ENCODE results near the gene SPPL2C. TPM values are rescaled to one million over a fixed set of nuclear protein-coding genes. Genes with fewer than 3 reads are reported as not detected.

The SPPL2C gene, protein sequence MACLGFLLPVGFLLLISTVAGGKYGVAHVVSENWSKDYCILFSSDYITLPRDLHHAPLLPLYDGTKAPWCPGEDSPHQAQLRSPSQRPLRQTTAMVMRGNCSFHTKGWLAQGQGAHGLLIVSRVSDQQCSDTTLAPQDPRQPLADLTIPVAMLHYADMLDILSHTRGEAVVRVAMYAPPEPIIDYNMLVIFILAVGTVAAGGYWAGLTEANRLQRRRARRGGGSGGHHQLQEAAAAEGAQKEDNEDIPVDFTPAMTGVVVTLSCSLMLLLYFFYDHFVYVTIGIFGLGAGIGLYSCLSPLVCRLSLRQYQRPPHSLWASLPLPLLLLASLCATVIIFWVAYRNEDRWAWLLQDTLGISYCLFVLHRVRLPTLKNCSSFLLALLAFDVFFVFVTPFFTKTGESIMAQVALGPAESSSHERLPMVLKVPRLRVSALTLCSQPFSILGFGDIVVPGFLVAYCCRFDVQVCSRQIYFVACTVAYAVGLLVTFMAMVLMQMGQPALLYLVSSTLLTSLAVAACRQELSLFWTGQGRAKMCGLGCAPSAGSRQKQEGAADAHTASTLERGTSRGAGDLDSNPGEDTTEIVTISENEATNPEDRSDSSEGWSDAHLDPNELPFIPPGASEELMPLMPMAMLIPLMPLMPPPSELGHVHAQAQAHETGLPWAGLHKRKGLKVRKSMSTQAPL
- not detected for total RNA-seq

GRCh38 chr17:45844695-45845375 is at the start of gene SPPL2C:
SPPL2C (plus strand) TSS chr17:45844881; CDS start chr17:45844907, 26 bp downstream.
- Histone ChIP-seq H3K4me3 (ENCODE audit: low read length) (no peak within 1 kb of the TSS), H3K27me3 (ENCODE audit: insufficient read depth, low read length) (no peaks in the 10 kb centered on the region), H3K9me3 (ENCODE audit: low read depth, low read length) (no peaks in the 10 kb centered on the region), H3K4me1 (ENCODE audit: insufficient read depth, low read length) (no peaks in the 10 kb centered on the region)

GRCh38 chr17:45800816-45801215 is 43.9 kb upstream of the SPPL2C start:
- Histone ChIP-seq H3K4me1 (ENCODE audit: insufficient read depth, low read length) (no peaks in the 10 kb centered on the region), H3K9me3 (ENCODE audit: low read depth, low read length) (no peaks in the 10 kb centered on the region), H3K27me3 (ENCODE audit: insufficient read depth, low read length) (no peaks in the 10 kb centered on the region), H3K4me3 (ENCODE audit: low read length) (no peak overlapping the region)

DNA sequence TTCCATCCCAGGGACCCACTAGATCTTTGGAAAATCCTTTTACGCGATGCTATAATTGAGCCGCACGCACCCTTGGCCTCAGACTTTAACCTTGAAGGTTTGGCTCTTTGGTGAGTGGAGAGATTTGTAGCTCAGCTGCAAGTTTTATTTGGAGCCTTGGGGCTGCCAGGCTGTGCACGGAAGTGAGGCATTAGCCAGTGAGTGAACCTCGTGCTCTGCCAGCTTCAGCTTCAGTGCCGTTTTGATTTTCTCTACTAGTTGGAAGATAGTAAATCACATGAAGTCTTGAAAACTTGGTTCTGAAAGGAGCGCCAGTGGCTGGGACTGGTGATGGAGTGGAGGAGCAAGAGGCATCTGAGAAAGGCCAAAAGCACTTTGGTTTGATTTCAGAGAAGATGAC is 43.3 kb upstream of the SPPL2C start:
- no peaks in the 10 kb centered on the region for H3K9me3 ChIP-seq (ENCODE audit: low read depth, low read length)
- no peaks in the 10 kb centered on the region for H3K27me3 ChIP-seq (ENCODE audit: insufficient read depth, low read length)
- H3K4me3 ChIP-seq (ENCODE audit: low read length) = no peak overlapping the region
- no peaks in the 10 kb centered on the region for H3K4me1 ChIP-seq (ENCODE audit: insufficient read depth, low read length)

GRCh38 chr17:45808845-45809244 is 35.8 kb upstream of the SPPL2C start:
- Histone ChIP-seq H3K9me3 (ENCODE audit: low read depth, low read length) (no peaks in the 10 kb centered on the region), H3K4me1 (ENCODE audit: insufficient read depth, low read length) (no peaks in the 10 kb centered on the region), H3K27me3 (ENCODE audit: insufficient read depth, low read length) (no peaks in the 10 kb centered on the region), H3K4me3 (ENCODE audit: low read length) (no peak overlapping the region)

- Histone ChIP-seq H3K9me3 (ENCODE audit: low read depth, low read length) (no peaks in the 10 kb centered on the region), H3K4me3 (ENCODE audit: low read length) (no peak overlapping the region), H3K27me3 (ENCODE audit: insufficient read depth, low read length) (no peaks in the 10 kb centered on the region), H3K4me1 (ENCODE audit: insufficient read depth, low read length) (no peaks in the 10 kb centered on the region)
These were observed 35.2 kb upstream of the SPPL2C start for GRCh38 chr17:45809499-45809898.

GRCh38 chr17:45812102-45812501 is 32.6 kb upstream of the SPPL2C start:
- Histone ChIP-seq H3K27me3 (ENCODE audit: insufficient read depth, low read length) (no peaks in the 10 kb centered on the region), H3K4me3 (ENCODE audit: low read length) (no peak overlapping the region), H3K4me1 (ENCODE audit: insufficient read depth, low read length) (no peaks in the 10 kb centered on the region), H3K9me3 (ENCODE audit: low read depth, low read length) (no peaks in the 10 kb centered on the region)

GRCh38 chr17:45813048-45813725 is 31.5 kb upstream of the SPPL2C start:
- Histone ChIP-seq H3K4me3 (ENCODE audit: low read length) (no peak overlapping the region), H3K27me3 (ENCODE audit: insufficient read depth, low read length) (no peaks in the 10 kb centered on the region), H3K4me1 (ENCODE audit: insufficient read depth, low read length) (no peaks in the 10 kb centered on the region), H3K9me3 (ENCODE audit: low read depth, low read length) (no peaks in the 10 kb centered on the region)

- Histone ChIP-seq H3K27me3 (ENCODE audit: insufficient read depth, low read length) (no peaks in the 10 kb centered on the region), H3K4me3 (ENCODE audit: low read length) (no peak overlapping the region), H3K9me3 (ENCODE audit: low read depth, low read length) (no peaks in the 10 kb centered on the region), H3K4me1 (ENCODE audit: insufficient read depth, low read length) (no peaks in the 10 kb centered on the region)
These were observed 29.8 kb upstream of the SPPL2C start for GRCh38 chr17:45814622-45815606.

GRCh38 chr17:45815752-45816151 is 28.9 kb upstream of the SPPL2C start:
- H3K4me1 ChIP-seq (ENCODE audit: insufficient read depth, low read length) = no peaks in the 10 kb centered on the region
- H3K27me3 ChIP-seq (ENCODE audit: insufficient read depth, low read length) = no peaks in the 10 kb centered on the region
- no peaks in the 10 kb centered on the region for H3K9me3 ChIP-seq (ENCODE audit: low read depth, low read length)
- no peak overlapping the region for H3K4me3 ChIP-seq (ENCODE audit: low read length)

DNA sequence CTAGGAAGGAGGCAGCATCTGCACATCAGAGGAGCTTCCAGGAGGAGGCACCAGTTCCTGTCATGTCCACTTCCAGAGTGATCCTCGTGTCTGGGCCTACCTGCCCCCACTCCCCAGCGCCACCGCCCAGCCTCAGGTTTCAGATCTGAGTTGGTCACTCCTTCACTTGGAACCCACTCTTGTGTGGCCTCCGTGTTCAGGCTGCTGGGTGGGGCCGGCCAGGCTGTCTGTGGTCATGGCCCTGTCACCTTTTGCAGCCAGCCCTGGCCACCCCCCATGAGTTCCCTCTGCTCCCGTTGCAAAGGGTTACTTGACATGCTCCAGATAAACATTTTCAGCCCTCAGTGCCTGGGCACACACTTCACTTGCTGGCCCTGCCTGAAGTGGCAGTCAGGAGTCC is 26.6 kb upstream of the SPPL2C start:
- Histone ChIP-seq H3K27me3 (ENCODE audit: insufficient read depth, low read length) (no peaks in the 10 kb centered on the region), H3K4me3 (ENCODE audit: low read length) (no peak overlapping the region), H3K9me3 (ENCODE audit: low read depth, low read length) (no peaks in the 10 kb centered on the region), H3K4me1 (ENCODE audit: insufficient read depth, low read length) (no peaks in the 10 kb centered on the region)

GRCh38 chr17:45818699-45819098 is 26.0 kb upstream of the SPPL2C start:
- Histone ChIP-seq H3K9me3 (ENCODE audit: low read depth, low read length) (no peaks in the 10 kb centered on the region), H3K27me3 (ENCODE audit: insufficient read depth, low read length) (no peaks in the 10 kb centered on the region), H3K4me1 (ENCODE audit: insufficient read depth, low read length) (no peaks in the 10 kb centered on the region), H3K4me3 (ENCODE audit: low read length) (no peak overlapping the region)

GRCh38 chr17:45819632-45820031 is 25.0 kb upstream of the SPPL2C start:
- Histone ChIP-seq H3K4me1 (ENCODE audit: insufficient read depth, low read length) (no peaks in the 10 kb centered on the region), H3K9me3 (ENCODE audit: low read depth, low read length) (no peaks in the 10 kb centered on the region), H3K27me3 (ENCODE audit: insufficient read depth, low read length) (no peaks in the 10 kb centered on the region), H3K4me3 (ENCODE audit: low read length) (no peak overlapping the region)

GRCh38 chr17:45820052-45820780 is 24.5 kb upstream of the SPPL2C start:
- H3K4me3 ChIP-seq (ENCODE audit: low read length) = no peak overlapping the region
- H3K9me3 ChIP-seq (ENCODE audit: low read depth, low read length) = no peaks in the 10 kb centered on the region
- H3K4me1 ChIP-seq (ENCODE audit: insufficient read depth, low read length) = no peaks in the 10 kb centered on the region
- no peaks in the 10 kb centered on the region for H3K27me3 ChIP-seq (ENCODE audit: insufficient read depth, low read length)

All from mononuclear cell (primary cell).